GM12875 (cell line): ENCODE data around the gene FAM174C.

Source experiments
- H3K4me3 ChIP-seq: one replicate; pipeline ENCODE4 v1.5.1; 2011; ENCODE audit warnings: low read depth, low read length, control low read depth
- TF ChIP-seq, protein P1 (sequence below): IDR thresholded peaks from 2 replicates; pipeline ENCODE4 v1.5.1; 2011; ENCODE audit warnings: low read depth, mild to moderate bottlenecking, control low read depth, inconsistent platforms, low read length, moderate library complexity, borderline replicate concordance; ENCODE audit not compliant: insufficient read depth

Gene FAM174C

GRCh38 chr19:1239420-1239795, 35.9 kb upstream of the FAM174C start:
- no peak overlapping the region for H3K4me3 ChIP-seq
- TF ChIP-seq, protein P1, sequence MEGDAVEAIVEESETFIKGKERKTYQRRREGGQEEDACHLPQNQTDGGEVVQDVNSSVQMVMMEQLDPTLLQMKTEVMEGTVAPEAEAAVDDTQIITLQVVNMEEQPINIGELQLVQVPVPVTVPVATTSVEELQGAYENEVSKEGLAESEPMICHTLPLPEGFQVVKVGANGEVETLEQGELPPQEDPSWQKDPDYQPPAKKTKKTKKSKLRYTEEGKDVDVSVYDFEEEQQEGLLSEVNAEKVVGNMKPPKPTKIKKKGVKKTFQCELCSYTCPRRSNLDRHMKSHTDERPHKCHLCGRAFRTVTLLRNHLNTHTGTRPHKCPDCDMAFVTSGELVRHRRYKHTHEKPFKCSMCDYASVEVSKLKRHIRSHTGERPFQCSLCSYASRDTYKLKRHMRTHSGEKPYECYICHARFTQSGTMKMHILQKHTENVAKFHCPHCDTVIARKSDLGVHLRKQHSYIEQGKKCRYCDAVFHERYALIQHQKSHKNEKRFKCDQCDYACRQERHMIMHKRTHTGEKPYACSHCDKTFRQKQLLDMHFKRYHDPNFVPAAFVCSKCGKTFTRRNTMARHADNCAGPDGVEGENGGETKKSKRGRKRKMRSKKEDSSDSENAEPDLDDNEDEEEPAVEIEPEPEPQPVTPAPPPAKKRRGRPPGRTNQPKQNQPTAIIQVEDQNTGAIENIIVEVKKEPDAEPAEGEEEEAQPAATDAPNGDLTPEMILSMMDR: no peak

DNA sequence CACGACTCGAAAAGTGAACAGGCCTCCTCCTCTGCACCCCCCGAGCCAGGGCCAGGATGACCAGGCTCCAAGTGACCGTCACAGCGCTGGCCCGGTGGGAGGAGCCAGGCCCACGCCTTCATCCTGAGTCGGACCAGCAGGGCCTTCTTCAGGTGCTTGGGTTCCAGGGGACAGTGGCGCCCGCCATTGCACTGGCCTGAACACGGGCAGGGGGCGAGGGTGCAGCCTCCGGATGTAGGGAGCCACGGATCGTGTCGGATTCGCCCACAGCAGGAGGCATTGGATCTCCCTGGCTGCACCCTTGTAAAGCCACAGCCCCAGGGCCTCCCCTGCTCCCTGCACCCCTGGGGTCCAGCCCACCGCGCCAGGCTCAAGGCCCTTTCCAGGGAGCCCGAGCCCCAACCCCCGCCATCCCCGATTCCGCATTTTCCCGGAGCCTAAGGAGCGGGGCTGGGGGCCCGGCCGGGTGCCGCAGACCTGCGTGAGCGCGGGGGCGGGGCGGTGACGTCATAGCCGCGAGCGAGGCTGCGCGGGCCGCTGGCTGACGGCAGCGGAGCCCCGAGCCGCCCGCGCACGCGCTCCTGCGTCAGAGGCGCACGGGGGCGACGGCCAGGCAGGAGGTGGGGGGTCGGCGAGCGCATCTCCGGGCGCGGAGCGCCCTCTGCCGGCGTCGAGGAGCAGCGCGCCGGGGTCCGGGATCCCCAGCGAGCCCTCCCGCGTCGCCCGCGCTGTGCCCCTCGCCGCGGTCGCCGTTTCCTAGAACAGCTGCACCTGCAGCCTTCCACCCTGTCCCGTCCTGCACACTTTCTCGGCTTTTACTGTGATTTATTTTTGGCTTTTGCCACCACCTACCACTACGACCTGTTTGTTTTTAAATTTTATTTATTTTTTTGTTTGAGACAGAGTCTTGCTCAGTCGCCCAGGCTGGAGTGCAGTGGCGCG, 35.3 kb upstream of the FAM174C start:
- TF ChIP-seq, protein P1: peak; percentile 97
- H3K4me3 ChIP-seq: no peak overlapping the region

DNA sequence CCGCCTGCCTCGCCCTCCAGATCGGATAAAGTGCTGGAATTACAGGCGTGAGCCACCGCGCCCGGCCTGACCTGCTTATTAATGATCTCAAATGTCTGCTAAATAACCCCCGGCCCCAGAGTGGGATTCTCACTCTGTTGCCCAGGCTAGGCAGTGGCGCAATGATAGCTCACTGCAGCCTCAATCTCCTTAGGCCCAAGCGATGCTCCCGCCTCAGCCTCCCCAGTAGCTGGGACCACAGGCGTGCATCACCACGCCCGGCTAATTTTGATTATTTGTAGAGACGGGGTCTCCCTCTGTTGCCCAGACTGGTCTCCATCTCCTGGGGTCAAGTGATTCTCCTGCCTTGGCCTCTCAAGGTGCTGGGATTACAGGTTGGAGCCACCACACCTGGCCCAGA, 34.4 kb upstream of the FAM174C start:
- TF ChIP-seq, protein P1: no peak
- H3K4me3 ChIP-seq: no peak overlapping the region

DNA sequence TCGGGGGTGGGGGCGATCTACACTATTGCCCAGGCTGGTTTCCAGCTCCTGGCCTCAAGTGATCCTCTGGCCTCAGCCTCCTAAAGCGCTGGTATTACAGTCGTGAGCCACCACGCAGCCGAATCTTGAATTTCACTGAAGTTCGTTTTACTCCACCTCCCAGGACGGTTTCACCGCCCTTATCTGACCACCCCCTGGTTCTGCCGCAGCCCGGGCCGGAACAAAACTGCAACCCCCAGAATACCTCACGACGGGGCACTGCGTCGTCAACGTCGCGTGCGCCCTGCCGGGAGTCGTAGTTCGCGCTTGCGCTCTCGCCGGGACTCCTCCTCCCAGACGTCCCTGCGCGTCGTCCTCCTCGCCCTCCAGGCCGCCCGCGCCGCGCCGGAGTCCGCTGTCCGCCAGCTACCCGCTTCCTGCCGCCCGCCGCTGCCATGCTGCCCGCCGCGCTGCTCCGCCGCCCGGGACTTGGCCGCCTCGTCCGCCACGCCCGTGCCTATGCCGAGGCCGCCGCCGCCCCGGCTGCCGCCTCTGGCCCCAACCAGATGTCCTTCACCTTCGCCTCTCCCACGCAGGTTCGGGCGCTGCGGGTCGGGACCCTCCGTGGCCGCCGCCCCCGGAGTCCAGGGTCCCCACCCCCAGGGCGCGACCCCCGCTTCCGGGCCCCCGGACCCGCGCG, 33.8 kb upstream of the FAM174C start, which contains the start of gene ATP5F1D:
Gene ATP5F1D (plus strand): TSS at position 335 of the 679 bp plus-strand sequence. CDS start 100 bp downstream, at position 435.
- TF ChIP-seq, protein P1: no peak
- H3K4me3 ChIP-seq: peak within 1 kb of the TSS; percentile 80

DNA sequence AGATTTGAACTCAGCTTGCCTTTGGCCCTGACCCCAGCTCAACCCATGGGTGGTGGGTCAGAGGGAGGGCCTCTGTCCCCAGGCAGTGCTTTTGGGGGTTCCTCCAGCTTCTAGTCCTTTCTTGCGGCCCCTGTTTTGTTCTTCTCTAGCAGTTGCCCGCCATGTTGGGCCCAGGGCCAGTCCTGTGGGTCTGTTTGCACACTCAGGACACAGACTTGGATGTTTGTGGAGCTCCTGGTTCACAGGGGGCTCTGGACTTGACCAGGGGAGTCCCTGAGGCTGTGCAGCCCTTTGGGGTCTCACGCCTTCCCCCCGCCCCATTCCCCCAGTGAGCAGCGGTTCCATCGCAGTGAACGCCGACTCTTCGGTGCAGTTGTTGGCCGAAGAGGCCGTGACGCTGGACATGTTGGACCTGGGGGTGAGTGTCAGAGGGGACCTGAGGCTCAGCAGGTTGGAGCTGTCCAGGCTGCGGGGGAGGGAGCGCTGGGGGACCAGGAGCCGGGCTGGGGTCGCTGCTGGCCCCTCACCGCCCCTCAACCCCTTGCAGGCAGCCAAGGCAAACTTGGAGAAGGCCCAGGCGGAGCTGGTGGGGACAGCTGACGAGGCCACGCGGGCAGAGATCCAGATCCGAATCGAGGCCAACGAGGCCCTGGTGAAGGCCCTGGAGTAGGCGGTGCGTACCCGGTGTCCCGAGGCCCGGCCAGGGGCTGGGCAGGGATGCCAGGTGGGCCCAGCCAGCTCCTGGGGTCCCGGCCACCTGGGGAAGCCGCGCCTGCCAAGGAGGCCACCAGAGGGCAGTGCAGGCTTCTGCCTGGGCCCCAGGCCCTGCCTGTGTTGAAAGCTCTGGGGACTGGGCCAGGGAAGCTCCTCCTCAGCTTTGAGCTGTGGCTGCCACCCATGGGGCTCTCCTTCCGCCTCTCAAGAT, 31.3 kb upstream of the FAM174C start:
- H3K4me3 ChIP-seq: no peak overlapping the region
- TF ChIP-seq, protein P1: peak; percentile 96

DNA sequence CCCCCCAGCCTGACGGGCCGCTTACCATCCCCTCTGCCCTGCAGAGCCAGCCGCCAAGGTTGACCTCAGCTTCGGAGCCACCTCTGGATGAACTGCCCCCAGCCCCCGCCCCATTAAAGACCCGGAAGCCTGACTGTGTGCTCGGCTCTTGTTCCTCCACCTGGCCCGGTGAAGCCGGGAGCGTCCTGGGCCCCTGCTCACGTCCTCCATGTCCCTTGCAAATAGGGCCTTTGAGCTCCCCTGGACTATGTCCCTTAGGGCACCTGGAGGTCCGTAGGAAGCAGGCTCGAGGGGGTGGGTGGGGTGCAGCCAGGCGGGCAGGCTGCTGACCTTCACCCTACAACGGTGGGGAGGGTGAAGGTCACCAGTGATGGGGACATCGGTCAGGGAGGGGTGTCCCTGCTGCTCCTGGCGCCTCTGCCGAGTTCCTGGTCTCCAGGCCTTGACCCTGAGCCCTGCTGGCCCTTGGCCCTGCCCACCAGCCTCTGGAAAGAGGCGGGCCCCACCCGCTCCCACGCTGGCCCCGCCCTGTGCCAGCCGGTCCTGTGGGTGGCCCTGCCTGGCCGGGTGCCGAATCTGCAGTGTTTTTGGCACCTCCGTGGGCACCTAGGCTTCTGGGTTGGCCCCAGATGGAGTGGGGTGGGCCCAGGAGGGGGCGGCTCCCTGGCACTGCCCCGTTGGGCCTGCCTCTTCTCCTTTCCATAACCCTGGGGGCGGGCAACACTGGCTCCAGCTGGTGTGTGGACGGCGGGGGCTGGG, 30.5 kb upstream of the FAM174C start:
- no peak overlapping the region for H3K4me3 ChIP-seq
- TF ChIP-seq, protein P1: no peak
